GM12878 (cell line): ENCODE results near the gene YAP1. TPM values are rescaled to one million over a fixed set of nuclear protein-coding genes. Genes with fewer than 3 reads are reported as not detected.
A peak's percentile ranks its signal among the peaks of the same experiment; 100 is the strongest.

ENCODE experiments used
- ATF3 ChIP-seq: IDR thresholded peaks from 2 replicates; pipeline ENCODE4 v1.6.1; 2011; ENCODE audit warnings: low read depth, mild to moderate bottlenecking, low read length, moderate library complexity, borderline replicate concordance; ENCODE audit errors: extremely low read depth
- CBX3 ChIP-seq: fragments of 200-600 bp; sonication (generic); IDR thresholded peaks from 2 replicates; pipeline ENCODE4 v1.6.1; 2016; ENCODE audit warnings: low read depth, borderline replicate concordance
- CHD4 ChIP-seq: fragments of 200-600 bp; sonication (generic); IDR thresholded peaks from 2 replicates; pipeline ENCODE4 v1.6.1; 2016; ENCODE audit warnings: mild to moderate bottlenecking
- CREB1 ChIP-seq: IDR thresholded peaks from 2 replicates; pipeline ENCODE4 v1.6.1; 2012; ENCODE audit warnings: low read depth, mild to moderate bottlenecking, inconsistent platforms
- EED ChIP-seq: sonication (generic); IDR thresholded peaks from 2 replicates; pipeline ENCODE4 v1.6.1; 2016; ENCODE audit warnings: antibody characterized with exemption, low read depth
- FOXK2 ChIP-seq: fragments of 450-650 bp; IDR thresholded peaks from 2 replicates; pipeline ENCODE4 v1.6.1; 2017; ENCODE audit warnings: mild to moderate bottlenecking, moderate library complexity
- HDGF ChIP-seq: fragments of 450-650 bp; IDR thresholded peaks from 2 replicates; pipeline ENCODE4 v1.6.1; 2016; ENCODE audit warnings: antibody characterized with exemption
- IRF3 ChIP-seq: fragments of 450-650 bp; IDR thresholded peaks from 2 replicates; pipeline ENCODE4 v1.6.1; 2014; ENCODE audit warnings: mild to moderate bottlenecking
- IRF5 ChIP-seq: fragments of 450-650 bp; IDR thresholded peaks from 2 replicates; pipeline ENCODE4 v1.6.1; 2017; ENCODE audit warnings: borderline replicate concordance
- KAT2A ChIP-seq: conservative IDR thresholded peaks from 2 replicates; pipeline ENCODE4 v1.6.1; 2011; ENCODE audit warnings: low read depth, low read length; ENCODE audit not compliant: control insufficient read depth
- MTA3 ChIP-seq: IDR thresholded peaks from 2 replicates; pipeline ENCODE4 v1.6.1; 2012; ENCODE audit warnings: low read length, inconsistent platforms, borderline replicate concordance
- RAD21 ChIP-seq: IDR thresholded peaks from 2 replicates; pipeline ENCODE4 v1.6.1; 2011; ENCODE audit warnings: mild to moderate bottlenecking, low read depth, low read length, moderate library complexity; ENCODE audit not compliant: insufficient read depth
- RELA ChIP-seq: fragments of 450-650 bp; IDR thresholded peaks from 2 replicates; pipeline ENCODE4 v1.8.0; 2014; ENCODE audit warnings: borderline replicate concordance; ENCODE audit not compliant: partially characterized antibody
- RELB ChIP-seq: fragments of 450-650 bp; IDR thresholded peaks from 2 replicates; pipeline ENCODE4 v1.6.1; 2017; ENCODE audit warnings: low read depth, mild to moderate bottlenecking, moderate library complexity
- SIX5 ChIP-seq: IDR thresholded peaks from 2 replicates; pipeline ENCODE4 v1.6.1; 2011; ENCODE audit warnings: mild to moderate bottlenecking, low read depth, low read length, moderate library complexity; ENCODE audit not compliant: severe bottlenecking
- SPI1 ChIP-seq: IDR thresholded peaks from 2 replicates; pipeline ENCODE4 v1.6.1; 2011; ENCODE audit warnings: low read depth, mild to moderate bottlenecking, low read length, moderate library complexity, borderline replicate concordance; ENCODE audit not compliant: insufficient read depth
- TAF1 ChIP-seq: IDR thresholded peaks from 2 replicates; pipeline ENCODE4 v1.6.1; 2011; ENCODE audit warnings: mild to moderate bottlenecking, low read depth, low read length, borderline replicate concordance
- YY1 ChIP-seq: IDR thresholded peaks from 2 replicates; pipeline ENCODE4 v1.6.1; 2011; ENCODE audit warnings: low read depth, mild to moderate bottlenecking, low read length
- ZBED1 ChIP-seq: IDR thresholded peaks from 2 replicates; pipeline ENCODE4 v1.6.1; 2016; ENCODE audit warnings: borderline replicate concordance
- polyA plus RNA-seq, 11 experiments: library from polyadenylated mRNA; depleted of rRNA in 4 of 11; unstranded in 6 of 11; stranded (reverse) in 5 of 11; fragments of >200 nt; fragmentation: Nextera tagmentation in 4 of 11; fragmentation: Illumina TruSeq in 1 of 11; extraction: Ambion mirVana in 4 of 11; extraction: Trizol in 1 of 11; gene quantifications; 1 replicate in 1 of 11; 2 replicates in 10 of 11; pipeline versions ENCODE4 v1.2.1 to v1.2.3, GENCODE V29; 2011 to 2016; ENCODE audit warnings: inconsistent platforms in 2 of 11, missing spikeins in 2 of 11, low read depth in 1 of 11
- total RNA-seq, 4 experiments: library from RNA; depleted of rRNA in 3 of 4; stranded (reverse); fragments of >200 nt in 3 of 4; fragmentation: Illumina TruSeq in 1 of 4; extraction: Trizol in 1 of 4; gene quantifications; 2 replicates each; pipeline versions ENCODE4 v1.2.1 to v1.2.3, GENCODE V29; 2013 to 2021
- TF ChIP-seq, protein P1 (sequence below): fragments of 450-650 bp; IDR thresholded peaks from 2 replicates; pipeline ENCODE4 v1.6.1; 2018; ENCODE audit warnings: borderline replicate concordance, mild to moderate bottlenecking; ENCODE audit not compliant: partially characterized antibody
- TF ChIP-seq, protein P2 (sequence below): IDR thresholded peaks from 2 replicates; pipeline ENCODE4 v1.6.1; 2011; ENCODE audit warnings: mild to moderate bottlenecking, low read depth, low read length, moderate library complexity; ENCODE audit not compliant: insufficient replicate concordance
- TF ChIP-seq, protein P3 (sequence below): IDR thresholded peaks from 2 replicates; pipeline ENCODE4 v1.6.1; 2012; ENCODE audit warnings: low read depth, low read length, improper control_type of control experiment

YAP1 gene
- total and polyA plus RNA-seq, 10 of the 15 experiments (the other 5 are each of a cell fraction or from before 2014, with no cell fraction given) = 0.03 to 0.33 (median 0.10) TPM; not detected in 6

DNA sequence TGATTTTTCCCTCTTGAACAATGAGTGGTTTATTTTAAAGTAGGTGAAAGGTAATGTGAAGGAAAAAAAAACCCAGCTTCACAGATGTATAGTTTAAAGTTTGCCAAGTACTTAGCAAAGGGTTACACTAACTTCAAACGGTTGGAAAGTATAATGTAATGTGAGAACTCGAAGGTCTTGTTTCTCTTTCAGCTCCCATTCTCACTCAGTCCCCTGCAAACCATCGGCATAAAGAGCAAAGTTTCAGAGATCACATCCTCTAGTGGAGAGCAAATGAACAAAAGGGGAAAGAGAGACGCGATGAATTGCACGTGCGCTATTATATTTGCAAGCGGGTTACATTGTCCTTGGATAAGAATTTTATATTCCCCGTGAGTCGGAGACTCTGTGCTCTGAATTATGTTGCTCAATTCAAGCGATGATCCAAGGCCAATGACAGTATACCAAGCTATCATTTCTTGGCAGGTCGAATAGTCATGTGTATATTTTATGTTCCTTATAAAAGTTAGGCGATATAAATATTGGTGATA, 169.5 kb downstream of the YAP1 start (continued):
- TF ChIP-seq KAT2A (no peak), YY1 (no peak), ATF3 (no peak), MTA3 (no peak), FOXK2 (no peak), RELA (no peak), CBX3 (no peak), SIX5 (no peak), RAD21 (no peak), SPI1 (0 out of 2 replicates have a peak, but pooled peaks have one; percentile 15), TAF1 (no peak), CHD4 (no peak), EED (no peak), IRF5 (no peak), CREB1 (no peak), IRF3 (no peak), ZBED1 (no peak), RELB (peak; percentile 29; the same call in 1 of the 2 replicates), HDGF (no peak)
- TF ChIP-seq, protein P1, sequence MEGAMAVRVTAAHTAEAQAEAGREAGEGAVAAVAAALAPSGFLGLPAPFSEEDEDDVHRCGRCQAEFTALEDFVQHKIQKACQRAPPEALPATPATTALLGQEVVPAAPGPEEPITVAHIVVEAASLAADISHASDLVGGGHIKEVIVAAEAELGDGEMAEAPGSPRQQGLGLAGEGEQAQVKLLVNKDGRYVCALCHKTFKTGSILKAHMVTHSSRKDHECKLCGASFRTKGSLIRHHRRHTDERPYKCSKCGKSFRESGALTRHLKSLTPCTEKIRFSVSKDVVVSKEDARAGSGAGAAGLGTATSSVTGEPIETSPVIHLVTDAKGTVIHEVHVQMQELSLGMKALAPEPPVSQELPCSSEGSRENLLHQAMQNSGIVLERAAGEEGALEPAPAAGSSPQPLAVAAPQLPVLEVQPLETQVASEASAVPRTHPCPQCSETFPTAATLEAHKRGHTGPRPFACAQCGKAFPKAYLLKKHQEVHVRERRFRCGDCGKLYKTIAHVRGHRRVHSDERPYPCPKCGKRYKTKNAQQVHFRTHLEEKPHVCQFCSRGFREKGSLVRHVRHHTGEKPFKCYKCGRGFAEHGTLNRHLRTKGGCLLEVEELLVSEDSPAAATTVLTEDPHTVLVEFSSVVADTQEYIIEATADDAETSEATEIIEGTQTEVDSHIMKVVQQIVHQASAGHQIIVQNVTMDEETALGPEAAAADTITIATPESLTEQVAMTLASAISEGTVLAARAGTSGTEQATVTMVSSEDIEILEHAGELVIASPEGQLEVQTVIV = no peak
- TF ChIP-seq, protein P2, sequence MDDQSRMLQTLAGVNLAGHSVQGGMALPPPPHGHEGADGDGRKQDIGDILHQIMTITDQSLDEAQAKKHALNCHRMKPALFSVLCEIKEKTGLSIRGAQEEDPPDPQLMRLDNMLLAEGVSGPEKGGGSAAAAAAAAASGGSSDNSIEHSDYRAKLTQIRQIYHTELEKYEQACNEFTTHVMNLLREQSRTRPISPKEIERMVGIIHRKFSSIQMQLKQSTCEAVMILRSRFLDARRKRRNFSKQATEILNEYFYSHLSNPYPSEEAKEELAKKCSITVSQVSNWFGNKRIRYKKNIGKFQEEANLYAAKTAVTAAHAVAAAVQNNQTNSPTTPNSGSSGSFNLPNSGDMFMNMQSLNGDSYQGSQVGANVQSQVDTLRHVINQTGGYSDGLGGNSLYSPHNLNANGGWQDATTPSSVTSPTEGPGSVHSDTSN = no peak
- TF ChIP-seq, protein P3, sequence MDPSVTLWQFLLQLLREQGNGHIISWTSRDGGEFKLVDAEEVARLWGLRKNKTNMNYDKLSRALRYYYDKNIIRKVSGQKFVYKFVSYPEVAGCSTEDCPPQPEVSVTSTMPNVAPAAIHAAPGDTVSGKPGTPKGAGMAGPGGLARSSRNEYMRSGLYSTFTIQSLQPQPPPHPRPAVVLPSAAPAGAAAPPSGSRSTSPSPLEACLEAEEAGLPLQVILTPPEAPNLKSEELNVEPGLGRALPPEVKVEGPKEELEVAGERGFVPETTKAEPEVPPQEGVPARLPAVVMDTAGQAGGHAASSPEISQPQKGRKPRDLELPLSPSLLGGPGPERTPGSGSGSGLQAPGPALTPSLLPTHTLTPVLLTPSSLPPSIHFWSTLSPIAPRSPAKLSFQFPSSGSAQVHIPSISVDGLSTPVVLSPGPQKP = no peak
